GM19324 (cell line): Measurements from ENCODE around the gene DHX30.
"Not testable (repeated sequence)": the region's sequence is repeated elsewhere in the genome, so short reads cannot be mapped to it uniquely, and the experiment has no call there.

Source experiments
- ATAC-seq: cut with Tn5 transposase; IDR thresholded peaks from one replicate; pipeline ENCODE4 v1.9.1; 2021; ENCODE audit warnings: mild to moderate bottlenecking, moderate library complexity; ENCODE audit not compliant: unreplicated experiment, low FRiP score

Gene DHX30

GRCh38 chr3:47877290-47877689, 74.4 kb downstream of the DHX30 start:
- ATAC-seq = no peak

GRCh38 chr3:47877719-47878118, 74.8 kb downstream of the DHX30 start:
- no peak for ATAC-seq

- ATAC-seq = no peak
Observed at GRCh38 chr3:47882338-47882737, 79.4 kb downstream of the DHX30 start.

GRCh38 chr3:47884603-47885002, 81.7 kb downstream of the DHX30 start:
- ATAC-seq = no peak

GRCh38 chr3:47885168-47885567, 82.2 kb downstream of the DHX30 start:
- ATAC-seq = no peak

GRCh38 chr3:47887991-47888390, 85.1 kb downstream of the DHX30 start:
- ATAC-seq = not testable (repeated sequence)

- ATAC-seq = no peak
Observed at GRCh38 chr3:47888986-47889757, 86.2 kb downstream of the DHX30 start.

- no peak for ATAC-seq
Observed at GRCh38 chr3:47890126-47890827, 87.3 kb downstream of the DHX30 start.

GRCh38 chr3:47890828-47891612, 88.1 kb downstream of the DHX30 start:
- no peak for ATAC-seq

- no peak for ATAC-seq
Observed at GRCh38 chr3:47891613-47892005, 88.7 kb downstream of the DHX30 start.

GRCh38 chr3:47892286-47893040, 89.5 kb downstream of the DHX30 start:
- ATAC-seq = no peak

GRCh38 chr3:47895241-47895640, 92.3 kb downstream of the DHX30 start:
- ATAC-seq = no peak

- ATAC-seq = no peak
Observed at GRCh38 chr3:47896736-47897135, 93.8 kb downstream of the DHX30 start.

- no peak for ATAC-seq
Observed at GRCh38 chr3:47897954-47898353, 95.0 kb downstream of the DHX30 start.

- no peak for ATAC-seq
Observed at GRCh38 chr3:47899495-47900108, 96.7 kb downstream of the DHX30 start.
